IMR-90 (cell line): ENCODE measurements around the gene SPATA13.

Source experiments
- BHLHE40 ChIP-seq: fragments of 150-350 bp; IDR thresholded peaks from 2 replicates; pipeline ENCODE4 v1.6.1; 2016; ENCODE audit warnings: mild to moderate bottlenecking, low read depth, low read length
- CEBPB ChIP-seq: IDR thresholded peaks from 2 replicates; pipeline ENCODE4 v1.6.1; 2012; ENCODE audit warnings: low read depth, low read length, improper control_type of control experiment
- CTCF ChIP-seq: conservative IDR thresholded peaks from 2 replicates; pipeline ENCODE4 v1.5.1; 2012; ENCODE audit warnings: mild to moderate bottlenecking, low read depth, low read length, improper control_type of control experiment
- FOS ChIP-seq: fragments of 150-350 bp; IDR thresholded peaks from 2 replicates; pipeline ENCODE4 v1.6.1; 2016; ENCODE audit warnings: low read depth, low read length
- MAFK ChIP-seq: IDR thresholded peaks from 2 replicates; pipeline ENCODE4 v1.6.1; 2012; ENCODE audit warnings: low read depth, low read length, improper control_type of control experiment
- MXI1 ChIP-seq: IDR thresholded peaks from 2 replicates; pipeline ENCODE4 v1.6.1; 2012; ENCODE audit warnings: low read depth, mild to moderate bottlenecking, low read length, moderate library complexity, borderline replicate concordance
- NFE2L2 ChIP-seq: fragments of 150-350 bp; IDR thresholded peaks from 2 replicates; pipeline ENCODE4 v1.6.1; 2016; ENCODE audit warnings: low read depth, mild to moderate bottlenecking, low read length
- POLR2A ChIP-seq: IDR thresholded peaks from 2 replicates; pipeline ENCODE4 v1.6.1; 2012; ENCODE audit warnings: mild to moderate bottlenecking, low read depth, low read length
- RAD21 ChIP-seq: IDR thresholded peaks from 2 replicates; pipeline ENCODE4 v1.6.1; 2012; ENCODE audit warnings: low read length, improper control_type of control experiment
- RFX5 ChIP-seq: IDR thresholded peaks from 2 replicates; pipeline ENCODE4 v1.8.0; 2012; ENCODE audit warnings: low read depth, mild to moderate bottlenecking, low read length, moderate library complexity
- SMC3 ChIP-seq: fragments of 150-350 bp; IDR thresholded peaks from 2 replicates; pipeline ENCODE4 v1.6.1; 2016; ENCODE audit warnings: low read depth, mild to moderate bottlenecking, antibody characterized with exemption, low read length, moderate library complexity

- TF ChIP-seq CTCF, result no peak
- no peak for TF ChIP-seq POLR2A
- TF ChIP-seq NFE2L2, result no peak
- TF ChIP-seq MAFK, result no peak
- TF ChIP-seq SMC3, result no peak
- TF ChIP-seq RAD21, result no peak
- TF ChIP-seq RFX5, result no peak
- no peak for TF ChIP-seq CEBPB
- no peak for TF ChIP-seq FOS
- TF ChIP-seq MXI1, result no peak
- TF ChIP-seq BHLHE40, result no peak
Measured at GRCh38 chr13:24166561-24166960, 6.0 kb downstream of the SPATA13 start.
